ENCODE measurements around the gene MAP2K5.

MAP2K5 gene

GRCh38 chr15:67828969-67829646 is 286.6 kb downstream of the MAP2K5 start:
- no peak for DNase-seq

DNA sequence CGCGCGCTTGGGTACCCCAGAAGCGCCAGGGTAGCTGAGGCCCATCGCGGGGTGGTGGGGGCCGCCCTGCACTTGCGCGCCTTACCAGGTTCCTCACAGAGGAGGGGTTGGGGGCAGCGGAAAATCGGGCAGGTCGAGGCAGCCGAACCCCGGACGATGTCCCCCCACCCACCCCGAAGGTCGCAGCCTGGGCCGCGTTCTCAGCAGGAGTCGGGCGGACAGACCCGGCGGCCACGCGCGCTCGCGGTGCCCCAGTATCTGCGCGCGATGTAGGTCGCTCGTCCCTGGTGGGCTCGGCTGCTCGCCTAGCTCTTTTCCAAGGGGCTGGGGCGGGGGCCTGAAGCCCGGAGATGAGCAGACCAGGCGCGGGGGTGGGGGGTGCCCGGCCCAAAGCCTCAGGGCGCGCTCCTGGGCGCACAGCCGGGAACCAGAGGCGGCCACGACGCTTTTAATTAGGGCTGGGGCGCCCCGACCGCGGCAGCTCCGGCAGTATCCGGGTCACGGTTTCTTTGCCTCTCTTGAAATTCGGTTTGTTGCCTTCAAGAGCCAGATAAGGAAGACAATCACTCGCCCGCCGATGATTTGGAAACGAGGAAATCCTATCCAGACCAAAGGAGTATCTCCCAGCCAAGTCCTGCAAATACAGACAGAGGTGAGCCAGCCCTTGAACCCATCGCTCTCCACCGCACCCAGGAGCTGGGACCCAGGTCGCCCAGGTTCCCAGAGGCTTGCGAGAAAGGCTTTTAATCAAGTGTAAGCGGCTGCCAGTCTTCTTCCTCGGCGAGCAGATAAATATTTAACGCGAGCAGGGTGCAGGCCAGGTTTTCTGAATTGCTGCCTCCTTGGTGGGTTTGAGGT is 287.4 kb downstream of the MAP2K5 start:
- DNase-seq: no peak

DNA sequence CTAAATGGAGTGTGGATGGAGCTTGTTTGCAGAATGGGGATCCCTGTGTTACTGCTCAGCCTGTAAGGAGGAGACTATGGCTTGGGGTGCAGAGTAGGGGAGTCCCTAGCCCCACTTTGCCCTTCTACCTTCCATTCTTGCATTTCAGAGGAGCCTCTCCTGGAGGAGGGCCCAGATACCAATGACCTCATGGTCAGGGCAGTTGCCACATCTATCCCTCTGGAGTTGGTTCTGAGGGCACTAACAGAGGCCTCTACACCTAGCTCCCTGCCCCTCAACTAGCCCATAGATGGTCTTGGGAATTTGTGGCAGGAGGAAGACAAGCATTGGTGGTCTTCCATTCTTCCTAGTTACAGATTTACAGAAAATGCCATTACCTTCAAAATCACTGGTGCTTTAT is 288.9 kb downstream of the MAP2K5 start:
- no peak for DNase-seq

DNA sequence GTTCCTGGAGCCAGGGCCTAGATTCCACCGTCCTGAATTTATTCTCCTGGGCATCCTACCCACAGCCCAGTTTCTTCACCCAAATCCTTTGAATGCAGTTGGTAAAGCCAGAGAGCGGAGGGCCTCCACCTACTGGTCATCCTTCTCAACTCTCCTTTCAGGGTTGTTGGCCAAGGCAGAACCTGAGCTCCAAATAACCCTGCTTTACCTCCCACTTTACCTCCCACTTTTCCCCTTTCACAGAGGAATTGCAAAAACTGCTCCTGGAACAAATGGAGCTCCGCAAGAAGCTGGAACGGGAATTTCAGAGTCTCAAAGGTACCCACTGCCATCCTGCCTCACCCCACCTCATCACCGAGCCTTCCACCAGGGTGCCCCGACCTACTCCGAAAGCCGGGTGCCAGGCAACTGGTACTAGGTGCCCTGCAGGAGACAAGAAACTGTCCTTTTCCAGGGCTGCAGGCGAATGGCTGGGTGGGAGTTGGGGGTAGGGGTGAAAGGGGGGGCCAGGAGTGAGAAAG is 289.6 kb downstream of the MAP2K5 start:
- no peak for DNase-seq

GRCh38 chr15:67832897-67833709 is 290.6 kb downstream of the MAP2K5 start:
- DNase-seq: no peak

DNA sequence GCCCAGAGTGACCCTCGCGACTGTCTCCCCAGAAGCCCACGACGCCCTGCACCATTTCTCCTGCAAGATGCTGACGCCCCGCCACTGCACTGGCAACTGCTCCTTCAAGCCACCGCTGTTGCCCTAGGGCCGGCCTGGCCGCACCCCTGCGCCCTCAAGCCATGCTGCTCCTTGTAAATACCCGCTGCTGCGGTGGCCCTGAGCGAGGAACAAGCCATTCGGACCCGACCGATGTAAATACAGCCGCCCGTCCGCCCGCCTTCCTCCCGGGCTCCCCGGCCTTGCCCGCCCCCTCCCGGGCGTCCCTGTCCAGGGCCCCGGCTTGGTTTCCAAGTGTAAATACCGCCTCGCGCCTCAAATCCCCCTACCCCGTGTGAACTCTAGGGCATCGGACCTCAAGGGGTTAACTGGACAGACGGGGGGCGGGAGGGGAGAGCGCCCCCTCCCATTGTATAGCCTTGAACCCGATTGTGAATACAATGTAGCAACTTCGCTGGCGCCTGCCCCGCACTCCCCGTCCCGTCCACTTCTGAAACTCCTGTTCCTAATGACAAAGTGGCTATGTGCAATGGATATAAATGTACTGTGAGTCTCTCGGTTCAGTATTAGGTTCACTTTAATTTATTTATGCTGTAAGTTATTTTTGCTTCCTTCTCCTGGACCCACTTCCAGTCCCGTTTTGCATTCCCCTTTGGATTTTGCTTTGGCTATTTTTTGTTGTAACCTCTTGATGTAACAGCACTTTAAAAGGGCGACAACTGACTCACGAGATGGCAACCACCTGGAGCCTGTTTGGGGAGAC is 291.4 kb downstream of the MAP2K5 start:
- no peak for DNase-seq

GRCh38 chr15:67834581-67835296 is 292.2 kb downstream of the MAP2K5 start:
- no peak for DNase-seq

GRCh38 chr15:67835297-67836133 is 293.0 kb downstream of the MAP2K5 start:
- no peak for DNase-seq

- DNase-seq: no peak
Observed at GRCh38 chr15:67836134-67836455, 293.6 kb downstream of the MAP2K5 start.

DNA sequence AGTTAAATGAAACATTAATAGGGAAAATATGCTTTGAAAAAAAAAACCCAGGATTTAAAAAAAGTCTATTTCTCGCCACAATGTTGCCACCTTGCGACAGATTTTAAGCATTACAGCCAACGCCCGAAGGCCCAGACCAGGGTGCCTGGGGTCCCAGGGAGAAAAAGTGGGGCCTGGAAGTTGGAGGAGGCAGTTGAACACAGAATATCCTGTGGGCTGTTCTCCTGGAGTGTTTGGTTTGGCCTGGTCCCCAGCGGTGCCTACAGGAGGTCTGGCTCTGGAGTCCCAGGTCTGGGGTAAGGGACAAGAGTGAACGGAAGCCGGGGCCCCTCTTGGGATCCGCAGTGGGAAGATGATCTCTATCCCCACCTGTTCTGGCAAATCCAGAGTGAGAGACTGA is 294.0 kb downstream of the MAP2K5 start:
- no peak for DNase-seq

- no peak for DNase-seq
Observed at GRCh38 chr15:67836955-67837354, 294.5 kb downstream of the MAP2K5 start.

DNA sequence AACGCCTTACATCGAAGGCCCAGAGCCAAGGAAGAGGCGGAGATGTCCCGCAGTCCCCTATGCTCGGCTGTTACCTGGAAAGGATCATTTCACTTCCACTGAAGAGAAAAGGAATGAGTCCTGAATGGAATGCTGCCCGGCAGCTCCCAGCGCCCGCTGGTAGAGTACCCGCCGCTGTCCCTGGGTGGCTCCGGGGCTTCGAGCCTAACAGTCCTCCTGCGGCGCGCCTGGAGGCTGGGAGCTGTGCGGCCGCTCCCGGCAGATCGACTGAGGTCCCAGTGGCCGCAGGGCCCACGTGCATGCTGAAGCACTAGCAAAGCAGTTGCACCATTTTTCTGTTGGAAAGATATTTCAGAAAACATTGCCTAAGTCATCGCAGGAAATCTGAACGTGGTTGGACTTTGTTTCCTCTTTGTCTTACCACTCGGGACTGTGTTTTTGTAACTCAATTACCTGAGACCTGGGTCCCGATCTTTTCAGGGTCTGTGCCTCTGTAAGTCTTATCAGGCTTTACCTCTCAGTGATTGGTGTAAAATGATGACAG is 296.4 kb downstream of the MAP2K5 start:
- DNase-seq: no peak

GRCh38 chr15:67839499-67839928 is 297.0 kb downstream of the MAP2K5 start:
- DNase-seq: peak in 1 of 2 experiments; percentile 72

DNA sequence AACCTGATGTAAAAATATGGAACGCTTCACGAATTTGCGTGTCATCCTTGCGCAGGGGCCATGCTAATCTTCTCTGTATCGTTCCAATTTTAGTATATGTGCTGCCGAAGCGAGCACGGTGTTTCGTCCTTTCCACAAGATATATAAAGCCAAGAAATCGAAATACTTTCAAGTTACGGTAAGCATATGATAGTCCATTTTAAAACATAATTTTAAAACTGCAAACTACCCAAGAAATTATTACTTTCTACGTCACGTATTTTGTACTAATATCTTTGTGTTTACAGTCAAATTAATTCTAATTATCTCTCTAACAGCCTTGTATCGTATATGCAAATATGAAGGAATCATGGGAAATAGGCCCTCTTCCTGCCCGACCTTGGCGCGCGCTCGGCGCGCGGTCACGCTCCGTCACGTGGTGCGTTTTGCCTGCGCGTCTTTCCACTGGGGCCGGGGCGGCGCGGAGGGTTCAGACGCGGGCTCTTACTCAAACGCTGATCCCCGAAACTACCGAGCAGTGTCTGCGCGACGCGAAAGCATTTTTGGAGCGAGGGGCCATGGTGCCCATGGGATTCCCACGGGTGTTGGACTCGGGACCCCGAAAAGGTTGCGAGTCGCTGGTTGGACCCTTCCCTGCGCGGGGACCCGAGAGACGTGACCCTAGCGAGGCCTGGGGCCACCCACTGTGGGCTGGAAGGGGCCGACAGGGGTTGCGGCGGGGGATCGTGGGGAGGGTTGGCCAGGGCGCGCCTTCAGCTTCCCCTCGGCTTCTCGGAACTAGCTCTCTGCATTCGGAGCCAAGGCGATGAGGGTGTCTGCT is 297.6 kb downstream of the MAP2K5 start, which contains the start of gene RNU6-1:
TSS of gene RNU6-1 (minus strand) at position 117 of the 820 bp plus-strand sequence.
- DNase-seq: peak; percentile 80 to 81

- DNase-seq: no peak
Observed at GRCh38 chr15:67840749-67841512, 298.4 kb downstream of the MAP2K5 start.

- DNase-seq: no peak
Observed at GRCh38 chr15:67841513-67841762, 298.9 kb downstream of the MAP2K5 start.

DNA sequence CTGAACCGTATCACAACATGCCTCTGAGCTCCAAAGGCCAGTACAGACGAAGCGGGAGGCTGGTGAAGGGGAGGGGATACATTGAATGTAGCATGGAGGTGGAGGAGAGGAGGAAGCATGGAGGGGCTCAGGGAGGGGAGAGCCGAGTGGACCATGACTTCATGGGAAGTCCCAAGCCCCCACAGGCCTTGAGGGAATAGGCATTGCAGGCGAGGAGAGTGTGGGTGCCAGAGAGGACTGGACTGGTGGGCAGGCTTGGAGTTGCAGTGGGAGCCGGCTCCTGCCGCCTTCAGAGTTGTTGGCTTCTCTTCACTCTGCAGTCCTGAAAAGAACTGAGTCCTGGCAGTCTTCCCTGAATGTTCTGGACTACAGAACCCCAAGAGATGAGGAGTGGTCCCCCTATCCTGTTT is 300.6 kb downstream of the MAP2K5 start:
- DNase-seq: no peak

DNA sequence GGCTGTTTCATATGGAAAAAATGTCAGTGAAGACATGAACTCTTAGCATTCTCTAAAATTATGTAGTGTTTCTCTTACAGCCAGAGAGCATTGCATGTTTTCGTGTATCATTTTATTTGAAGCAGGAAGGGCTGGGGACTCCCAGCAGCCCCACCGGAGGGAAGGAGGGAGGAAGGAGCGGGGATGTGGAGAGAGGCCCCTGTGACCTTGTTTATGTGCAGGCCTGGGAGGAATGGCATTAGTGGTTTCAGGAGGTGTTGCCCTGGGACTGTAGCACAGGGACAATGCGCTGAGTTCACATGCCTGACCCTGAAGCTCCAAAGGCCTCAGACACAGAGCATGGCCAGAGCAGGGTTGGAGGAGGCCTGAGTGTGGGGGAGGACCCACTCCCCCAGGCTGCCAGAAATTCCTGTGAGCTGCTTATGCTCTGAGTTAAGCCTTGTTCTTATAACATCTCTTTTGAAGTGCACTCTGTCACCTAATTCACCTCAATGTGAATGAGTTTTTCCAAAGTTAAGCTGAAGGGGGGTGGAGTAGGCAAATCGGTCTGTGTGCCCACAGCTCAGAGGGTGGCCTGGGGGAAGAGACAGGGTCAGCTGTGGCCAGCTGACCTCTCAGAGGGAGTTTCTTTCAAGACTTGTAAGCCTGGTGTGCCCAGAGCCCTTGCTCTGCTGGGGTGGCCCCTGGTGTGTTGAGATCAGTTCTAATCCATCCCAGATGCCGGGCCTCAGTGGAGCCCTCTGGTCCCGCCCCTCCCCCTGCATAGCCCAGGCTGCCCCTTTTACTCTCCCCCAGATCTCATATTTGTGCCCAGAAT is 301.3 kb downstream of the MAP2K5 start:
- no peak for DNase-seq

Measured in NCI-H187 (cell line).